Measurements from ENCODE around the gene C11orf65. TPM values are rescaled to one million over a fixed set of nuclear protein-coding genes. Genes with fewer than 3 reads are reported as not detected.
"Not testable (repeated sequence)": the region's sequence is repeated elsewhere in the genome, so short reads cannot be mapped to it uniquely, and the experiment has no call there.

C11orf65 gene
- total RNA-seq, 1 donor from 2014 or later, result 0.36 TPM

- intact Hi-C loops (cut with micrococcal nuclease), result no loop called here
- DNase-seq, result no peak
- Histone ChIP-seq H3K9me3 (replicated peaks) (no peaks in the 10 kb centered on the region), H3K36me3 (no peaks in the 10 kb centered on the region), H3K27ac (replicated peaks) (peak overlapping the region; percentile 99), H3K4me3 (no peak overlapping the region), H3K4me1 (peaks cover 23% of the 10 kb centered on the region), H3K27me3 (ENCODE audit: low read depth) (no peaks in the 10 kb centered on the region)
- no peak for TF ChIP-seq CTCF (IDR thresholded peaks at IDR 0.05; ENCODE audit: borderline replicate concordance)
These were observed 1.1 kb upstream of the C11orf65 start for GRCh38 chr11:108468478-108468864.

GRCh38 chr11:108466405-108466804 is 924 bp downstream of the C11orf65 start:
- no peaks in the 10 kb centered on the region for H3K27me3 ChIP-seq (ENCODE audit: low read depth)
- DNase-seq, result no peak
- H3K9me3 ChIP-seq (replicated peaks), result no peaks in the 10 kb centered on the region
- H3K4me3 ChIP-seq, result peak overlapping the region; percentile 81
- no peaks in the 10 kb centered on the region for H3K36me3 ChIP-seq
- H3K27ac ChIP-seq (replicated peaks), result peak overlapping the region; percentile 99
- intact Hi-C loops (cut with micrococcal nuclease), result no loop called here
- peaks cover 18% of the 10 kb centered on the region for H3K4me1 ChIP-seq
- no peak for TF ChIP-seq CTCF (IDR thresholded peaks at IDR 0.05; ENCODE audit: borderline replicate concordance)

- H3K4me1 ChIP-seq, result no peaks in the 10 kb centered on the region
- no peak overlapping the region for H3K27ac ChIP-seq (replicated peaks)
- no peak overlapping the region for H3K4me3 ChIP-seq
- H3K27me3 ChIP-seq (ENCODE audit: low read depth), result no peaks in the 10 kb centered on the region
- H3K36me3 ChIP-seq, result no peaks in the 10 kb centered on the region
- peaks cover 34% of the 10 kb centered on the region for H3K9me3 ChIP-seq (replicated peaks)
- intact Hi-C loops (cut with micrococcal nuclease), result loop anchor here (10.0 kb wide), 1 partner anchor 59 kb away; no protein-coding TSS in a partner anchor
- no peak for TF ChIP-seq CTCF (IDR thresholded peaks at IDR 0.05; ENCODE audit: borderline replicate concordance)
- no peak for DNase-seq
These were observed 14.0 kb downstream of the C11orf65 start for GRCh38 chr11:108453207-108453835.

- intact Hi-C loops (cut with micrococcal nuclease), result not testable (repeated sequence)
These were observed 25.9 kb downstream of the C11orf65 start for GRCh38 chr11:108441445-108441844.

GRCh38 chr11:108436594-108436993 is 30.7 kb downstream of the C11orf65 start:
- intact Hi-C loops (cut with micrococcal nuclease), result no loop called here
- no peak overlapping the region for H3K27ac ChIP-seq (replicated peaks)
- peaks cover 24% of the 10 kb centered on the region for H3K9me3 ChIP-seq (replicated peaks)
- no peak overlapping the region for H3K4me3 ChIP-seq
- no peaks in the 10 kb centered on the region for H3K27me3 ChIP-seq (ENCODE audit: low read depth)
- no peak for DNase-seq
- TF ChIP-seq CTCF (IDR thresholded peaks at IDR 0.05; ENCODE audit: borderline replicate concordance), result no peak
- no peaks in the 10 kb centered on the region for H3K4me1 ChIP-seq
- H3K36me3 ChIP-seq, result no peaks in the 10 kb centered on the region

More at GRCh38 chr11:108441445-108441844, 25.9 kb downstream of the C11orf65 start:
- DNase-seq; H3K27ac ChIP-seq (replicated peaks); H3K36me3 ChIP-seq; H3K4me3 ChIP-seq; H3K4me1 ChIP-seq; H3K27me3 ChIP-seq (ENCODE audit: low read depth): not testable (repeated sequence)
- peaks cover 43% of the 10 kb centered on the region for H3K9me3 ChIP-seq (replicated peaks)

GRCh38 chr11:108435066-108435465 is 32.3 kb downstream of the C11orf65 start:
- intact Hi-C loops (cut with micrococcal nuclease), result no loop called here
- H3K4me1 ChIP-seq, result no peaks in the 10 kb centered on the region
- DNase-seq, result no peak
- H3K27me3 ChIP-seq (ENCODE audit: low read depth), result no peaks in the 10 kb centered on the region
- TF ChIP-seq CTCF (IDR thresholded peaks at IDR 0.05; ENCODE audit: borderline replicate concordance), result no peak
- H3K9me3 ChIP-seq (replicated peaks), result peaks cover 10% of the 10 kb centered on the region
- H3K36me3 ChIP-seq, result no peaks in the 10 kb centered on the region
- no peak overlapping the region for H3K4me3 ChIP-seq
- no peak overlapping the region for H3K27ac ChIP-seq (replicated peaks)
